ENCODE results near the gene AMBP.

The AMBP gene
- total RNA-seq = 0 to 0.04 reads per million in 2 experiments

GRCh38 chr9:114078021-114078780 lies at the start of gene AMBP:
TSS of gene AMBP (minus strand) at chr9:114078300. CDS start at chr9:114078209, 91 bp downstream.
- DNase-seq (ENCODE audit: low read depth) = no peak

- no peak for DNase-seq (ENCODE audit: low read depth)
Measured at GRCh38 chr9:114126247-114127060, 48.4 kb upstream of the AMBP start.

DNA sequence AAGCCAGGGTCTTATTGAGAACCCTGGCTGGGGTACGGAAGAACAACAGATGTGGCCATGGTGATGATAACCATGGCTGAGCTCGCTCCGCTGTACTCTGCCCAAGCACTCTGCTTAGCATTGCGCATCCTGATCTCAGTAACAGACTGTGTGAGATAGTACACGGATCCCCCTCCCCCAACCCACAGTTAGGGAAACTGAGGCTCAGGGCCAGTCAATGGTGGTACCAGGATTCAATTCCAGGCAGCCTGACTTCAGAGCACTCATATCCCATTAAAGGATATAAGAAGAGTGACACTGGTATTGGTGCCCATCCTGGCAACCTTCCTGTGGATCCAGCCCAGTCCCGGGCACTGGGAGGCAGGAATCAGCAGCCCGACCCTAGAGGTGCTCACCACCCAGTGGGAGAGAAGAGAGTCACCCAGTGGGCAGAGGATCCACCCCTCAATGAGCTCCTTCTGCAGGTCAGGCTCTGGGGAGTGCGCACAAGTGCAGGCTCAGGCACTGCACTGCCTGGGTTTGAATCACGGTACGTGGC lies 47.4 kb upstream of the AMBP start:
- no peak for DNase-seq (ENCODE audit: low read depth)

DNA sequence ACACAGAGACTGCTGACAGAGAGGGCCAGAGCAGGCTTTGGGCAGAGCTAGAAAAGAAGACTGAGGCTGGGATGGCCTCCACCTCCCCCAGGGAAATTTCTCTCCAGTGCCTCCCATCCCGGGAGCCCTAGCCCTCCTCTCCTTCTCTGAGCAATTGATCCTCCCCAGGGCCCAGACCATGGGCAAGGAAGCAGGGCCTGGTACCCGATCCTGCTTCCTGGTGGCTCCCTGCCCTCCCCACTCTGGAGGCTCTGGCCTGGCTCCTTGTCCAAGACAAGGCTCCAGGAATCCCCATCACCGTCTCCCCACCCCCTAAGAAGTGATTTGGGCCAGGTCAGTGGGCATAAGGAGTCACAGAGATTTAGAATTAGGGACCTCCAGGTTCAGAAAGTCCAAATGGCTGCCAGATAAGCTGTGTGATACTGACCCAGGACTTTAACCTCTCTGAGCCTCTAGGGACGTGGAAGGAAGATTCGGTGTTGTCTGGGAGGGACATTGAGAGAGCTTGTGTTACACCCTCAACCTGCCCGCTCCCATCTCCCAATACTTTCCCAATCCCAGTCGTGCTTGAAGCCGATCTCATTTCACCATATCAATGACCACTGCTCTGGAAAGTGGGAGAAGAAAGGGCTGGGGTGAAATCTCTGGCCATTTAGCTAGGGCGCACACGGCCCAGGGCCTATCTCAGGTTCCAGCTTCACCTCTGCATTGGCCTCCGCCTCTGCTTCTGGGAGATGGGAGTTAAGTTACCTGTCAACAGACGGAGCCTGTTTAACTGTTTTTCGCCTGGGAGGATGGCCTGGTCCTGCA lies 46.8 kb upstream of the AMBP start:
- DNase-seq (ENCODE audit: low read depth) = no peak

DNA sequence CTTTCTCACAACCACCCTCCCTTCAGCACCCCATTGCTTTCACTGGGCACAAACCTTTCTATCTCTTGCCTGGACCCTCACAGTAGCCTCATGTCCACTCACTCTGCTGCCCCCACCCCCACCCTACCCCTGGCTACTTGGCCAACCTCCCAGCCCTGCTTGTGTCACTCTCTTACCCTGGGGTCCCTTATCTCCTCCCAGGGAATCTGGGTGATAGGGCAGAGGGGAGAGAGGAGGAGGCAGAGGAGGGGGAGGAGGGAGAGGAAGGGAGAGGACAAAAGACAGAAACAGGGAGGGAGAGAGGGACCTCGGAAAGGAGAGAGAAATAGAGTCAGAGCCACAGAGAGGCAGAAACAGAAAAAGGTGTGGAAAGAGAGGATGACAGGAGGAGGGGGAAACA lies 46.0 kb upstream of the AMBP start:
- no peak for DNase-seq (ENCODE audit: low read depth)

- DNase-seq (ENCODE audit: low read depth) = no peak
Measured at GRCh38 chr9:114123031-114123977, 45.2 kb upstream of the AMBP start.

DNA sequence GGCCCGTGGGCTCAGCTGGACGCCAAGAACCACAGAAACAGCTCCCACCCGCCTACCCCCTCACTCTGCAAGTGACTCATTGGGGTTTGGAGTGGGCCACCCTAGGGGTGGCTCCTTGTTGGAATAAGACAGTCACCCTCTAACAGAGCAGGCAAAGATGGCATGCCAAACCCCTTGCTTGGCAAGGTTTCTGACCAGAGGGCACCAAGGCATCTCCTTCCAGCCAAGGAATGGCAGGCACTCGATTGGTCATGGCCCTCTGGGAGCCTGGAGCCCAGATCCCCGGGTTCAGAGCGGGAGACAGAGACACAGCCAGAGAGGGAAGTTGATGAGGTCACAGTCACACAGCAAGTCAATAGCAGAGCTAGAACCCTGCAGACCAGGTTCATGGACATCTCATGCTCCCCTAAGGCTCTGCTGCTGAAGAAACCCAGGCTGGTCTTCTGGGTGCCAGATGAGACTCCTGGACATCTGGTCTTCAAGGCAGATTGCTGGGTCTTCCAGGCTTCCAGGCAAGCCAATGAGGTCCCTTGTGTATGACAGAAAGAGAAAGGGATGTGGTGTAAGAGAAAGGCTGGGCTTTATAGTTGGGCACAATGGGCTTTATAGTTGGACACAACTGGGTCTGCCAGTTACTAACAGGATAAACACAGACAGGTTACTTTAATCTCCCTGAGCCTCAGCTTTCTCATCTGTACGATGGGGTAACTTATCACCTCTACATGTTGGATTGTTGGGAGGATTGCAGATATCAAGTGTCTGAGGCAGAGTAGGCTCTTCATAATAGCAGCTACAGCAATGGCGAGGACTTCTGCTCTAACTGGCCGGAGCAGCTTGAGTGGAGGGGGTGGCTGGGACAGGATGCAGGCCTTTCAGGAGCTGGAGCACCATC lies 44.3 kb upstream of the AMBP start:
- no peak for DNase-seq (ENCODE audit: low read depth)

DNA sequence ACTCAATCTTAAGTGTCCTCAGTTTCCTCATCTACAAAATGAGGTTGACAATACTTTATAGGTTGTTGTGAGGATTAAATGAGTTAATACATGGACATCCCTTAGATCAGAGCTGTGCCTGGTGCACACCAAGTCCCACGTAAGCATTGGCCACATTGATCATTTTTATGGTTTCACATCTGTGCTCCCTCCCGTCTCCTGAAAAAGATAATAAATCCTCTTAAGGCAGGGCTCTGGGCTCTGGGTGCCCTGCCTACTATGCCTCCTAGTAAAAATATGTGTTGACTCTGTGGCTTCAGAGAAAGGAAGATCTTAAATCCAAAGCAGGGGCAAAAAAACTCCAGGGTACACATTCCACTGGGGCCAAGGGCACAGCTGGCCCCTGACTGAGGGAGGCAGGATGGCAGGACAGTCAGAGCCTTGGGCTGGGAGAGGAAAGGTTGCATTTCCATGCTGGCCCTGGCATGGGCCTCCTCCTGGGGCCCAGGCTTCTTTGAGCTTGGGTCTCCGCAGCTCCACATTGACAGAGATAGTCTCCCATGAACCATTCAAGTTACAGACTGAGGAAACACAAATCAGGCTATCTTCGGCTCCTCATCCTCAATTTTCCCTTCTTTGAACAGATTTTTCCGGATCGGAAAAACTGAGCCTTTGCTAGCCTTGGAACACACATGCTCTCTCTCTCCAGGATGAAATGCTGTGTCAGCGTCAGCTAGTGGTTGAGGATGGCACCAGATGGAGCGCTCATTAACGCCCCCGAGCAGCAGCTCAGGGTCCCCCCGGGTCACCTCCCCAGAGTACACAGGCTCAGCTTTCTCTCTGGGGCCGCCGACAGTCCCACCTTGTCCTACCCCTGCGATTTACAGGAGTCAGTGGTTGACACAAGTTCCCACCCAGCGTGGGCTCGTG lies 43.4 kb upstream of the AMBP start:
- no peak for DNase-seq (ENCODE audit: low read depth)

- no peak for DNase-seq (ENCODE audit: low read depth)
Measured at GRCh38 chr9:114120192-114121014, 42.3 kb upstream of the AMBP start.

GRCh38 chr9:114119242-114120191 lies 41.4 kb upstream of the AMBP start:
- no peak for DNase-seq (ENCODE audit: low read depth)

DNA sequence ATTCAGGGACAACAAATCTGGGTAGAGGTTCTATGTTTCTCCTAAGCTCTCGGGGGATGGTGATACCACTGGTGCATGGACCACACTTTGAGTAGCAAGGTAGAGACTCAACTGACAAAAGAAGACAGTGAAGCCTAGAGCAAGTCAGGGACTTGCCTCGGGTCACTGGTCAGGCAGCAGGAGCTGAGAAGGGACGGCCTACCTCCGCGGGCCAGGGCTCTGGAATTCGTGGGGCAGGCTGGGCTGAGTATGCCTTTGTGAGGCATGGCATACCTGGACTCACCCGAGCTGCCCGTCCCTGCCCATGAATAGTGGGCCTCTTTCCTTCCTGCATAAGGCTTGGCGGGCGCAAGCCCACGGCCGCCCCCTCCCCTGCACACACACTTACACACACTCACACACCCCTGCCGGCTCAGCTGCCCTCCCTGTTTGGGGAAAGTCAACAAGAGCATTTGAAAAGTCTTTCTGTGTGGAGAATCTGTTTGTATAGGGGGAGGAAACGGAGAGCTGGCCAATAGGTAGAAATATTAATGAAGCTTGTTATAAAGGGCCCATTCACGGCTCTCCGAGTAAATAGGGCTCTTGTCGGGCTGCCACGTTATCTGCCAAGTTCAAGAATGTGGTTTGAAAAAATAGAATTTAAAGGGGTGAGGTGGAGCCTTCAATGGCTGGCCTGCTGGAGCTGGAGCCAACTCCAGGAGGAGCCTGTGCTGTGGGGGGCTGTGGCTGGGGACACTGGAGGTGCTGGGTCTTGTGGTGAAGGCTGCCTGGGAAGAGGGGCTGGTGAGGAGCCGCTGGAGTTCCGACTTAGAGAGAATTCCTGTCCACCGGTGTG lies 40.1 kb upstream of the AMBP start:
- no peak for DNase-seq (ENCODE audit: low read depth)

GRCh38 chr9:114117614-114117995 lies 39.5 kb upstream of the AMBP start:
- no peak for DNase-seq (ENCODE audit: low read depth)

DNA sequence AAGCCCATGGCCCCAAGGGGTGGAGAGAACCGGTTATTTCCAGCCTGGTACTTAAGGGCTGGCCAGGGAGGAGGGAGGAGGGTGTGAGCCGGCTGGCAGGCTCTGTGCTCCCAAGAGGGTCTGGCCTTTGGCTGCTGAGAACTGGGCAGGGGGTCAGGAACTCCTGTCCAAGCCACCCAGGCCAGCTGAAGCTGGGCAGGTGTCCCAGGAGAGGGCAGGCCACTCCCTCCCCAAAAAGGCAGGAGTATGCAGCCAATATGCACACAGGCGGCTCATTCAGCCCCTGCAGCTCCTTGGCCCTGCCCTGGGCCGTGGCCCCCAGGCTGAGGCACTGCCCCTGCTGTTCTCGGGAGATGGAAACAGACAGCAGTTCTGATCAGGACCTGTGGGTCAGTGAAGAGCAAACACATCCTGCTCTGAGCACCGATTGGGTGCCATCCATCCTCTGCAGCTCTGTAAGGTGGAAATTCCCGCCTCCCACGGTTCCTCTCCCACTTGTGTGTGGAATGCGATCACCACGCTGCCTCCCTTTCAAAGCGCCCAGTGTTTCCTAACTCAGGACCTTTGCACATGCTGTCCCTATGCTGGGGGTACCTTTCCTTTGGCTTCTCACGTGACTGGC lies 38.1 kb upstream of the AMBP start:
- no peak for DNase-seq (ENCODE audit: low read depth)

DNA sequence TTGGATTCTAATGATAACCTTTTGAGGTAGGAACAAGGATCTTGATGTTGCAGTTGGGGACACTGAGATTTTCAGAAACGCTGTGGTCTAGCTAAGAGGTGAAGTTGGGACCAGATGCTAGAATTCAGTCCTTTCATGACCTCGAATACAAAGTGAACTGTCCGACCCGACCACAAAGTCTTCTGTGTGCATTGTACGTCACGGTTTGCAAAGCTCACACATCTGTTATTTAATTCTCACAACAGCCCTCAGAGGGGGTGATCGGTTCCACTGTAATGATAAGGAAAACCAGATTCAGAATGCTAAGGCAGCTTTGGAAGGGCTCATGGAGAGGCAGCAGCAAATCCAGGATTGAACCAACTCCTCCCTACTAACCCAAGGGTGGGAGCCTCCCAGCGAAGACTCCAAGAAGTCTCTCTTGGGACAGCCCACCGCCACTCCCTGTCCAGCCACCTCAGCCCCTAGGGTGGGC lies 37.6 kb upstream of the AMBP start:
- no peak for DNase-seq (ENCODE audit: low read depth)

DNA sequence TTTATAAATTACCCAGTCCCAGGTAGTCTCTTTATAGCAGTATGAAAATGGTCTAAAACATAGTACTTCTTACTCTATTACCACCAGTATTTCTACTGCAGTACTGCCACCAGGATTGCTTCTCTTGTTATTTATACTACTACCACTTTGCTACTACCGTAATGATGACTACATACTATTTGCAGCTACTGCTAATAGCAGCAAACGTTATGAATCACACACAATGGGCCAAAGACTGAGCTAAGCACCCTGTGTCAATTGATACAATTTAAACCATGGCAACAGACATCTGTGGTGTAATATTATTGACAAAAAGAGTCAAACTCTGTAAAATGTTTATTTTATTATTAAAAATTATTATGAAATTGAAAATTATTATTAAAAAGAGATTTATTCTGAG lies 36.3 kb upstream of the AMBP start:
- no peak for DNase-seq (ENCODE audit: low read depth)

Measured in T follicular helper cell (primary cell).